ENCODE data around the gene ZNF892. TPM values are rescaled to one million over a fixed set of nuclear protein-coding genes. Genes with fewer than 3 reads are reported as not detected.
A peak's percentile ranks its signal among the peaks of the same experiment; 100 is the strongest.
"Not testable (repeated sequence)": the region's sequence is repeated elsewhere in the genome, so short reads cannot be mapped to it uniquely, and the experiment has no call there.

ZNF892 gene
- total RNA-seq, 2 donors from 2014 or later, result 2.2 to 2.6 TPM

- Histone ChIP-seq H3K4me3 (no peak overlapping the region), H3K27ac (no peak overlapping the region), H3K27me3 (no peaks in the 10 kb centered on the region), H3K36me3 (peaks cover 7% of the 10 kb centered on the region), H3K4me1 (no peaks in the 10 kb centered on the region), H3K9ac (ENCODE audit: low read depth in 2 of 2, low read length in 2 of 2) (no peak overlapping the region), H3K9me3 (no peaks in the 10 kb centered on the region)
- peak; percentile 25 for DNase-seq
- no peak for TF ChIP-seq CTCF (IDR thresholded peaks at IDR 0.05)
- intact Hi-C loops (cut with DNase I), result no loop called here
Observed at GRCh38 chr2:95179451-95179850, 27.9 kb upstream of the ZNF892 start.

- H3K36me3 ChIP-seq, result peaks cover 7% of the 10 kb centered on the region
- H3K9ac ChIP-seq (ENCODE audit: low read depth in 2 of 2, low read length in 2 of 2), result no peak overlapping the region
- no peak for DNase-seq
Observed at GRCh38 chr2:95181774-95182173, 25.5 kb upstream of the ZNF892 start.

GRCh38 chr2:95185197-95185596 lies 22.1 kb upstream of the ZNF892 start:
- no peak for TF ChIP-seq CTCF (IDR thresholded peaks at IDR 0.05)
- peaks cover 7% of the 10 kb centered on the region for H3K36me3 ChIP-seq
- H3K27ac ChIP-seq, result no peak overlapping the region
- no peaks in the 10 kb centered on the region for H3K27me3 ChIP-seq
- no peak overlapping the region for H3K4me3 ChIP-seq
- no peak overlapping the region for H3K9ac ChIP-seq (ENCODE audit: low read depth in 2 of 2, low read length in 2 of 2)
- H3K4me1 ChIP-seq, result no peaks in the 10 kb centered on the region
- no peak for DNase-seq
- H3K9me3 ChIP-seq, result no peaks in the 10 kb centered on the region
- intact Hi-C loops (cut with DNase I), result no loop called here

More at GRCh38 chr2:95181774-95182173, 25.5 kb upstream of the ZNF892 start:
- Histone ChIP-seq H3K4me1 (no peaks in the 10 kb centered on the region), H3K27me3 (no peaks in the 10 kb centered on the region), H3K9me3 (no peaks in the 10 kb centered on the region), H3K27ac (no peak overlapping the region), H3K4me3 (no peak overlapping the region)
- TF ChIP-seq CTCF (IDR thresholded peaks at IDR 0.05), result no peak
- intact Hi-C loops (cut with DNase I), result no loop called here

GRCh38 chr2:95185973-95186372 lies 21.3 kb upstream of the ZNF892 start:
- intact Hi-C loops (cut with DNase I), result no loop called here
- H3K4me3 ChIP-seq, result no peak overlapping the region
- H3K36me3 ChIP-seq, result peaks cover 7% of the 10 kb centered on the region
- H3K9ac ChIP-seq (ENCODE audit: low read depth in 2 of 2, low read length in 2 of 2), result no peak overlapping the region
- H3K9me3 ChIP-seq, result no peaks in the 10 kb centered on the region
- no peak for DNase-seq
- no peaks in the 10 kb centered on the region for H3K27me3 ChIP-seq
- H3K27ac ChIP-seq, result no peak overlapping the region
- no peaks in the 10 kb centered on the region for H3K4me1 ChIP-seq
- no peak for TF ChIP-seq CTCF (IDR thresholded peaks at IDR 0.05)

- H3K9ac ChIP-seq (ENCODE audit: low read depth in 2 of 2, low read length in 2 of 2); intact Hi-C loops (cut with DNase I); H3K4me1 ChIP-seq; H3K9me3 ChIP-seq; H3K36me3 ChIP-seq; H3K4me3 ChIP-seq; H3K27me3 ChIP-seq; H3K27ac ChIP-seq: not testable (repeated sequence)
- TF ChIP-seq CTCF (IDR thresholded peaks at IDR 0.05), result peak; percentile 37
- peak; percentile 66 for DNase-seq
Observed at GRCh38 chr2:95192956-95193355, 14.4 kb upstream of the ZNF892 start.

GRCh38 chr2:95203911-95204310 lies 3.4 kb upstream of the ZNF892 start:
- H3K9me3 ChIP-seq, result no peaks in the 10 kb centered on the region
- DNase-seq, result no peak
- H3K27me3 ChIP-seq, result no peaks in the 10 kb centered on the region
- no peaks in the 10 kb centered on the region for H3K4me1 ChIP-seq
- H3K36me3 ChIP-seq, result no peaks in the 10 kb centered on the region
- TF ChIP-seq CTCF (IDR thresholded peaks at IDR 0.05), result no peak
- H3K4me3 ChIP-seq, result no peak overlapping the region
- no peak overlapping the region for H3K27ac ChIP-seq
- intact Hi-C loops (cut with DNase I), result no loop called here
- no peak overlapping the region for H3K9ac ChIP-seq (ENCODE audit: low read depth in 2 of 2, low read length in 2 of 2)

All from colonic mucosa (tissue), 4 donors.